ENCODE data around the gene C11orf16. TPM values are rescaled to one million over a fixed set of nuclear protein-coding genes. Genes with fewer than 3 reads are reported as not detected.

The C11orf16 gene
- total RNA-seq, 1 experiment from 2014 or later: not detected

- Histone ChIP-seq H3K4me3 (ENCODE audit: insufficient read depth, low read depth, low read length) (no peak overlapping the region), H3K36me3 (replicated peaks; ENCODE audit: control insufficient read depth, insufficient read depth, low read length) (no peaks in the 10 kb centered on the region), H3K27me3 (ENCODE audit: control insufficient read depth, insufficient read depth, low read length) (no peaks in the 10 kb centered on the region)
- no peak for DNase-seq
These were observed 54.0 kb downstream of the C11orf16 start for GRCh38 chr11:8878771-8879170.

DNA sequence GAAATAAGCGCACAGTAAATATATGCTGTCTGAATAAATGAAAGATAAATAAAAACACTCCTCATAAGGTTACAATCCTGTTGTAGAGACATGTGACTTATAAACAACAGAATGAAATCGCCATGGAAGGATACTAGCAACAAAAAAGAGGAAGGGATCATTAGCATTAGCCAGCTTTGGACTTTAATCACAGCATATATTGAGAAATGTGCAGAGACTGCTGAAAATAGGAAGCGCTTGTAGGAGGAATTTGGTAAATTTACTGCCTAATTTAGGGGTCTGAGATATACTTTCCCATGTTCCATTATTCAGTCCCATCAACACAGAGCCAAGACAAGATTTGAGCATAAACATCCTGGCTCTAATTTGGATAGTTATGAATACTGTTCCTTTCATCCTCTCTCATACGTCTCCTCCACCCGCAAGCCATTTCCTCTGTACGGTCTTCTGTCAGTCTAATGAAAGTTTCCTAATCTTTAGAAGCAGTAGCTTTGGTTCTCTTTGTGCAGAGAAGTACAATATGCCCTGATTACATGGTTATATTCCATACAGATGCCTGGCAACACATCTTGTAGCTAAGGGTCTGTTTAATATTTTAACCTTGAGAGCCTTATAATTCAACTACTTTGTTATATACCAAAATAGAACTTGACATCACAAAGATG, 58.9 kb downstream of the C11orf16 start:
- H3K27me3 ChIP-seq (ENCODE audit: control insufficient read depth, insufficient read depth, low read length): no peaks in the 10 kb centered on the region
- H3K36me3 ChIP-seq (replicated peaks; ENCODE audit: control insufficient read depth, insufficient read depth, low read length): no peaks in the 10 kb centered on the region
- no peak overlapping the region for H3K4me3 ChIP-seq (ENCODE audit: insufficient read depth, low read depth, low read length)
- DNase-seq: no peak

DNA sequence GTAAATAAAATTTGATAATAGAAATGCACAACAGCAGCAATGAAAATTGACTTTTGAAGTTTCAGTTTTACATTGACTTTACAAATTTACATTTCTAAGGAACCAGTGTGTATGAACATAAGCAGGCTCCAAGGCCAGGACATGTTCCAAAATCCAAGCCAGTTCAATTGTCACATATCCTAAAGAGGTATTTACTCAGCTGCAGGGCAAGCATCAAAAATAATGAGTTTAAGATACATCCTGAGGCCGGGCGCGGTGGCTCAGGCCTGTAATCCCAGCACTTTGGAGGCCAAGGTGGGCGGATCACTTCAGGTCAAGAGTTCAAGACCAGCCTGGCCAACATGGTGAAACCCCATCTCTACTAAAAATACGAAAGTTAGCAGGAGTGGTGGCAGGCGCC, 60.8 kb downstream of the C11orf16 start:
- Histone ChIP-seq H3K27me3 (ENCODE audit: control insufficient read depth, insufficient read depth, low read length) (no peaks in the 10 kb centered on the region), H3K36me3 (replicated peaks; ENCODE audit: control insufficient read depth, insufficient read depth, low read length) (no peaks in the 10 kb centered on the region), H3K4me3 (ENCODE audit: insufficient read depth, low read depth, low read length) (no peak overlapping the region)
- DNase-seq: no peak

DNA sequence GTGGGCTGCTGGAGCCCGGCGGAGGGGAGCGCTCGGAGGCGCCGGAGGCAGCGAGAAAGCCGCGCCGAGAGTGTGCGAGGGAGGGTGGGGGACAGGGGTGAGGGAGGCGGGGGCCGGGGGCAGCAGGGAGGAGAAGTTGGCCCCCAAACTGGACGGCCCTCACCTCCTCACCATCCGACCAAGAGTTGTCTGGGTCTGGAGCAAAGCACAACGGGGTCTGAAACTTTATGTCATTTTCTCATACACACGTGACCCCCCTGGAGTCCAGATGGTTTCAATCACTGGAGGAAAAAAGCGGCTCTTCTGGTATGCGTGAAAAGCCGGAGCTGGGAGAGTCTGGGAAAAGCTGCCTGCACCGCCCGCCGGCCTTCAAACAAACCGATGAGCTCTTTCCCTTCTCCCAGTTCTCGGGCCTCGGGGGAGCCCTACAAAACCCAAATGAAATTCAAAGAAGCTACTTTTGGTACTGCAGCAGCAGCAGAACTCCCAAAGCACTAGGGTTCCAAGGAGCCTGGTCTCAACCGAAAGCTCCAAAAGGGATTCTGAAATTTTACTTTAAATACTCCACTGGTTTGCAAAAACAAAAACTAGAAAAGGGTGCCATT, 61.5 kb downstream of the C11orf16 start:
- peak; percentile 75 for DNase-seq
- Histone ChIP-seq H3K27me3 (ENCODE audit: control insufficient read depth, insufficient read depth, low read length) (no peaks in the 10 kb centered on the region), H3K36me3 (replicated peaks; ENCODE audit: control insufficient read depth, insufficient read depth, low read length) (no peaks in the 10 kb centered on the region), H3K4me3 (ENCODE audit: insufficient read depth, low read depth, low read length) (peak overlapping the region; percentile 81)

DNA sequence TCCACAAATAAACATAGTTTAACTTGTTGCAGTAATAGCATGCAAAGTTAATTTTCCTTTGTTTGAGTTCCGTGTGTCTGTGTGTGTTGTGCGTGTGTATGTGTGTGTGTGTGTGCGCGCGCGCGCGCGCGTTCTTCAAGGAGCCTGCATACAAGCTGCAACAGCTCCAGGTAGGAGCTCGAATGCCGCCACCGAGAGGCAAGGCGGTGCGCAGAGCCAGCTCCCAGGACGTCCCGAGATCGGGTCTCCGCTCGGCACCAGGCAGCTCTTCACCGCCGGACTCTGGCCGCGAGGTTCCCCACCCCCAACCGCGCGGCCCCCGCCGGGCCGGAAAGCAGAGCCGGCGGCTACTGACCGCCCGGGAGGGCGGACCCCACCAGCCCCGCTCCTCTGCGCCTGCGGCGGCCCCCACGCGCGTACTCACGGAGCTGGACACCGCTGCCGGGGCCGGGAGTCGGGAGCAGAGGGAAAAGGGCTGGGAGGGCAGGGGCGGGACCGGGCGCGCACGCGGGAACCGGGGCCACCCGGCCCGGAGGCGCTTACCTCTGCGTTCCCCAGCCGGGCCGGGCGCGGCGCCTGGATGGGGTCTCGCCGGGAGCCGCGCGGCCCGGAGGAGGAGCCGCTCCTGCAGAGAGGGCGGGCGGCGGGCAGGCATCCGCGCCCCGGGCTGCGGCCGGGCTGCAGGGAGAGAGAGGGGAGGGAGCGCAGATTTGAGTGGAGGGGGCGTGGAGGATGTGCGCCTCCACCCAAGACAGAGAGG, 62.2 kb downstream of the C11orf16 start:
- no peaks in the 10 kb centered on the region for H3K27me3 ChIP-seq (ENCODE audit: control insufficient read depth, insufficient read depth, low read length)
- H3K36me3 ChIP-seq (replicated peaks; ENCODE audit: control insufficient read depth, insufficient read depth, low read length): no peaks in the 10 kb centered on the region
- DNase-seq: peak; percentile 89
- H3K4me3 ChIP-seq (ENCODE audit: insufficient read depth, low read depth, low read length): peak overlapping the region; percentile 81

Other genes starting within 250 kb of the C11orf16 start
- gene AKIP1, start 21.8 kb downstream of the C11orf16 start, total RNA-seq (2014; rRNA removed; shearing (Covaris generic)): 41.8 and 50.3 TPM in 2 replicates
- gene ASCL3, start 10.1 kb upstream of the C11orf16 start, total RNA-seq (2014; rRNA removed; shearing (Covaris generic)): not detected in 2 replicates
- 8.5 and 9.9 TPM in 2 replicates for gene TMEM9B, start 31.5 kb upstream of the C11orf16 start, total RNA-seq (2014; rRNA removed; shearing (Covaris generic))
- gene NRIP3, start 71.1 kb upstream of the C11orf16 start, total RNA-seq (2014; rRNA removed; shearing (Covaris generic)): 1.9 and 5.0 TPM in 2 replicates
- gene SCUBE2, start 158.7 kb upstream of the C11orf16 start, total RNA-seq (2014; rRNA removed; shearing (Covaris generic)): 0.55 and 1.4 TPM in 2 replicates

Data from H7 (cell line).